ENCODE results near the gene THOC5. TPM values are rescaled to one million over a fixed set of nuclear protein-coding genes. Genes with fewer than 3 reads are reported as not detected.
A peak's percentile ranks its signal among the peaks of the same experiment; 100 is the strongest.
"Not testable (repeated sequence)": the region's sequence is repeated elsewhere in the genome, so short reads cannot be mapped to it uniquely, and the experiment has no call there.

The THOC5 gene
- total RNA-seq, 1 donor from 2014 or later = 46.5 TPM

DNA sequence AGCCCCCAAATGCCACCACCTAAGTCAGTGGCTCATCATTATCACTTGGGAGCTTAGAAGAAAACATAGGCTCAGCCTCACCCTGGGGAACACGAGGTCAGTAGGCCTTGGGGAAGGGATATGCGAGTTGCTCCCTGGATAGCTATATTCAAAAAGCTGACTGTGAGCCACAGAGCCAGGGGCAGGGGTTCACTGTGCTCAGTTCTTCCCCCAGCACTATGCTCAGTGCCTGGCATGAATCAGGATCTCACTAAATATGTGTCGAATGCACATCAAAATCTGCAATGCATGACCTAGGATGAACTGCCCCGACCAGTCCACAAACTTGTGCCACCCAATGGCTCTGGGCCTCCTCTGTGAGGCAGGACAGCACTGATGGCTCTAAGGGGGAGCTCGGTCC, 35.1 kb downstream of the THOC5 start:
- intact Hi-C loops (cut with DNase I) = no loop called here
- ATAC-seq (no peak), DNase-seq (ENCODE audit: missing footprints) (no peak)

GRCh38 chr22:29517215-29517908, 36.2 kb downstream of the THOC5 start:
- no peak for DNase-seq (ENCODE audit: missing footprints)
- intact Hi-C loops (cut with DNase I) = no loop called here
- peak; percentile 83 for ATAC-seq

DNA sequence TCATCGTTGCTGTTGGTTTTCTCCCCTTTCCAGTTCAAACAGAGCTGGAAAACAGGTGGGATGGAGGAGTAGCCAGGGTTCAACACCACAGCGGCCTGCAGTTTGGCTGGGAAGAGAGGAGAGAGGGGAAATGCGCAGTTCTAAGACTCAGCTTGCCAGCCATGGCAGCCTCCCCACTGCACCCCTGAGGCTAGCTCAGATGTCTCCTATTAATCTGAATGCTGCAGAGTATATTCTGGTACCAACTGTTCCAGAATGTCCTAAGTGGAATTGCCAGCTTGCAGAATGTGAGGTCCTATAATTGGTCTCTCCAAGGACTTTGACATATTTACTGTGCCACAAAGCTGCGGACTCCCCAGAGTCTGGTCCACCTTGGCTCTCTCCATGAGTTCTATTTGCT, 41.5 kb downstream of the THOC5 start:
- ATAC-seq = no peak
- DNase-seq (ENCODE audit: missing footprints) = no peak
- intact Hi-C loops (cut with DNase I) = no loop called here

GRCh38 chr22:29511126-29511862, 42.3 kb downstream of the THOC5 start:
- intact Hi-C loops (cut with DNase I) = no loop called here
- DNase-seq (ENCODE audit: missing footprints) (no peak), ATAC-seq (no peak)

GRCh38 chr22:29510542-29510941, 43.0 kb downstream of the THOC5 start:
- no peak for ATAC-seq
- no peak for DNase-seq (ENCODE audit: missing footprints)
- intact Hi-C loops (cut with DNase I) = no loop called here

- ATAC-seq = no peak
- DNase-seq (ENCODE audit: missing footprints) = no peak
- intact Hi-C loops (cut with DNase I) = no loop called here
These were observed 43.7 kb downstream of the THOC5 start for GRCh38 chr22:29509815-29510214.

GRCh38 chr22:29509298-29509697, 44.3 kb downstream of the THOC5 start:
- ATAC-seq = peak; percentile 64
- DNase-seq (ENCODE audit: missing footprints) = no peak
- intact Hi-C loops (cut with DNase I) = no loop called here

DNA sequence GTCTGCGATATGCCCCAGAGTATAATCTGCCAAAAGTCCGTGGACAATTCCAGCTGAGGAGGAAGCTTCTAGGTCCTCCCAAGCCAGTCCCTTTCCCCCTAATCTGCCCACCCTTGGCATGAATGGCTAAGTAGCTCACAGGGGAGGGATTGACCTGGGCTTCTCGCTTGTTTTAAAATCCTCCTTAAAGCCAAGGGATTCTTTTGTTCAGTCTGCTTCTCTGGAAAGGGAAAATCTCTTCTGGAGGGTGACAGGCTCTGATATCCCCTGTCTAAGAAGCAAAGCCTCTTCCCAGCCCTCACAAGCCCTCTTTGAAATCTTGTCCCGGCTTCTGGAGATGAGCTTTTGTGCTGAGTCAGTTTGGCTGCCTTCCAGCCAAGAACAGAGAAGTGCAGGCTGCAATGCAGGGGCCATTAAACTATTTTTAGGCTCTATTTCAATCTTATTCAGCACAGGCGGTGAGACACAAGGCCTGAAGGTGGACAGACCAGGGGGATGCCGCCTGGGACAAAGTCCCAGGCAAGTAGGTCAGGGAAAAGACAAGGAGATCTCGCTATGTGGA, 49.7 kb downstream of the THOC5 start:
- no peak for DNase-seq (ENCODE audit: missing footprints)
- peak; percentile 78 for ATAC-seq
- intact Hi-C loops (cut with DNase I) = no loop called here

GRCh38 chr22:29499852-29500251, 53.7 kb downstream of the THOC5 start:
- intact Hi-C loops (cut with DNase I) = no loop called here
- DNase-seq (ENCODE audit: missing footprints) = no peak
- no peak for ATAC-seq

- DNase-seq (ENCODE audit: missing footprints) (no peak), ATAC-seq (no peak)
- intact Hi-C loops (cut with DNase I) = no loop called here
These were observed 59.9 kb downstream of the THOC5 start for GRCh38 chr22:29493636-29494035.

DNA sequence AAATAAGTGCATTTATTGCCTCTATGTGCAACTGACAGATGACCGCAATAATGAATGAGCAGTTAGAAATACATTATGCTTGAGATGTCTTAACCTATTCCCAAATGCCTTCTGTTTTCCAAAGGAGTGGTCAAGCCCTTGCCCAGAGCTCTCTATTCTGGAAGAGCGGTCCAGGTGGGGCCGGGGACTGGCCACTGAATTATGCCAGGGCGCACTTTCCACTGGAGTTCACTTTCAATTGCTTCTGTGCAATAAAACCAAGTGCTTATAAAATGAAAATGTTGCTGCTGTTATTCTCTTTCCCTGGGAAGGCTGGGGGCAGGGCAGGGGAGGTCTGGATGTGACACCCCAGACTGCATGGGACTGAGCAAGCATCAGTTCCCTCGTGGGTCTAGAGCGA, 62.5 kb downstream of the THOC5 start:
- intact Hi-C loops (cut with DNase I) = no loop called here
- no peak for DNase-seq (ENCODE audit: missing footprints)
- no peak for ATAC-seq

DNA sequence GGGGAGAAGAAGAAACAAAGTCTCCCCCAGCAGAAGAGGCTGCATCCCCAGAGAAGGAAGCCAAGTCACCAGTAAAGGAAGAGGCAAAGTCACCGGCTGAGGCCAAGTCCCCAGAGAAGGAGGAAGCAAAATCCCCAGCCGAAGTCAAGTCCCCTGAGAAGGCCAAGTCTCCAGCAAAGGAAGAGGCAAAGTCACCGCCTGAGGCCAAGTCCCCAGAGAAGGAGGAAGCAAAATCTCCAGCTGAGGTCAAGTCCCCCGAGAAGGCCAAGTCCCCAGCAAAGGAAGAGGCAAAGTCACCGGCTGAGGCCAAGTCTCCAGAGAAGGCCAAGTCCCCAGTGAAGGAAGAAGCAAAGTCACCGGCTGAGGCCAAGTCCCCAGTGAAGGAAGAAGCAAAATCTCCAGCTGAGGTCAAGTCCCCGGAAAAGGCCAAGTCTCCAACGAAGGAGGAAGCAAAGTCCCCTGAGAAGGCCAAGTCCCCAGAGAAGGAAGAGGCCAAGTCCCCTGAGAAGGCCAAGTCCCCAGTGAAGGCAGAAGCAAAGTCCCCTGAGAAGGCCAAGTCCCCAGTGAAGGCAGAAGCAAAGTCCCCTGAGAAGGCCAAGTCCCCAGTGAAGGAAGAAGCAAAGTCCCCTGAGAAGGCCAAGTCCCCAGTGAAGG, 64.3 kb downstream of the THOC5 start:
- intact Hi-C loops (cut with DNase I); DNase-seq (ENCODE audit: missing footprints); ATAC-seq: not testable (repeated sequence)

GRCh38 chr22:29487426-29487986, 66.1 kb downstream of the THOC5 start:
- ATAC-seq (no peak), DNase-seq (ENCODE audit: missing footprints) (no peak)
- intact Hi-C loops (cut with DNase I) = no loop called here

DNA sequence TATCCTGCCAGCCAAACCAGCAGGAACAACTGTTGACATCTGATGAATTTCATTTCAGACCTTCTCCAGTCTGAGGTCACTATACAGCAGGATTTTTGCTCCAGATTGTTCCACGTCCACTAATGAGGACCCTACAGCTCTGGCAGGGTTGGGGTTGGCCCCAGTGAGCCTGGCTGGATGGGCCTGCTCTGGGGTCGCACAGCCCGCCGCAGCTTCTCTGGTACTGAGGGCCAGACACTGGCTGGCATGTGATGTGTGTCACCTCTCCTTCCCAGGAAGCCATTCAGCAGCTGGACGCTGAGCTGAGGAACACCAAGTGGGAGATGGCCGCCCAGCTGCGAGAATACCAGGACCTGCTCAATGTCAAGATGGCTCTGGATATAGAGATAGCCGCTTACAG, 68.1 kb downstream of the THOC5 start:
- no peak for ATAC-seq
- intact Hi-C loops (cut with DNase I) = no loop called here

GRCh38 chr22:29484642-29485041, 68.9 kb downstream of the THOC5 start:
- DNase-seq (ENCODE audit: missing footprints) (no peak), ATAC-seq (no peak)
- intact Hi-C loops (cut with DNase I) = no loop called here

More for the DNA sequence above, 68.1 kb downstream of the THOC5 start:
- no peak for DNase-seq (ENCODE audit: missing footprints)

DNA sequence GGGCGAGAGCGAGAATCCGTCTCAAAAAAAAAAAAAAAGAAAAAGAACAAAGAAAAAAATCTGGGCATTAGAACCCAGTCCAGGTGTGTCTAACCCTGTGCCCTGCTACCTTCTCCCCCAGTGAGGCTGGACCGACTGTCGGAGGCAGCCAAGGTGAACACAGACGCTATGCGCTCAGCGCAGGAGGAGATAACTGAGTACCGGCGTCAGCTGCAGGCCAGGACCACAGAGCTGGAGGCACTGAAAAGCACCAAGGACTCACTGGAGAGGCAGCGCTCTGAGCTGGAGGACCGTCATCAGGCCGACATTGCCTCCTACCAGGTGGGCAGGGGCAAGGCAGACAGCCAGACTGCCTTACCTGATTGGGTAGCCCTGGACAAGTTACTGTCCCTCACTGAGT, 70.3 kb downstream of the THOC5 start:
- DNase-seq (ENCODE audit: missing footprints) (no peak), ATAC-seq (no peak)
- intact Hi-C loops (cut with DNase I) = no loop called here

DNA sequence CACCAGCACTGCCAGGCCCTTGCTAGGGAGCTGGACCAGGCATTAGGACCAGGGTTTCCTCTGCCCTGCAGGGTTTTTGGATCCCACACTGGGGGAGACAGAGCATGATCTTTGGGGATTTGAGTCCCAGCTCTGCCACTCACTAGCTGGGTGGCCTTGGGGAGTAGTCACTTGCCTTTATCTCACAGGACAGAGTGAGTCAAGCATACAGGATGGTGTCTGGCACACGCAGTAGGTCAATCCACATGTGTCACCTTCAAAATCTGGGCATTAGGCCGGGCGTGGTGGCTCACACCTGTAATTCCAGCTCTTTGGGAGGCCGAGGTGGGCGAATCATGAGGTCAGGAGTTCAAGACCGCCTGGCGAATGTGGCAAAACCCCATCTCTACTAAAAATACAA, 70.8 kb downstream of the THOC5 start:
- no peak for DNase-seq (ENCODE audit: missing footprints)
- ATAC-seq = no peak
- intact Hi-C loops (cut with DNase I) = no loop called here

GRCh38 chr22:29482253-29482652, 71.3 kb downstream of the THOC5 start:
- intact Hi-C loops (cut with DNase I) = no loop called here
- no peak for ATAC-seq
- DNase-seq (ENCODE audit: missing footprints) = no peak

DNA sequence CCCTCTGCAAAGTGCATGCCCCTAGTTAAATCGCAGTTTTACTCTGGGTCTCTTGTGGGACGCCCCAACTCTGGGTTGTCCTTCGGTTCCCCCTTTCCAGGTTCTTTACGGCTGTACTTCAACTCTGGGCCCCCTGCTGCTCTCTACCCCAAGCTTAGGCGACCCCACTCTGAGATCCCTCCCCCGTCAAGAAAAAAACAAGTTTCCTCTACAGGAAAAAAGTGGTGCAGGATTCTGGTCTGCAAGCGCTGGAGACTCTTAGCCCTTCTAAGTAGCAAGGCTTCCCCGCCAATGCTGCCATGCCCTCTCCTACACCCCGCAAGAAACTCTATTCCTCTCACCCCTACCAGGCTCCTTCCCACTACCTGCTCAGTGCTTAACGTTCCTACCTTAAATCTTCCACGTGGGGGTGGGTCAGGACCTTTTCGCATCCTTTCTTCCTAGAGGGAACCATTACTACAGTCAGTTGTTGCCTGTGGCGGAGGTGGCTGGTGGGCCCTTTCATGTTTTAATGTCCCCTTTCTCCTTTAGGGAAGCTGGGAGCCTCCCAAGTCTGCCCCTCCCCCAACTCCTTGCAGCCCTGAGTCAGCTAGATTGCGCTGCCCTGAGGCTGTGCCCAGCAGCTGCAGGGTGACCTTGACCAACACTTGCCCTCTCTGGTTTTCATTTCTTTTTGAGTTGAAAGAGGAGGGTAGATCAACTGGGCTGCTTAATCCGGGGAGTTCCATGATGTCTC, 72.1 kb downstream of the THOC5 start:
- ATAC-seq (no peak), DNase-seq (ENCODE audit: missing footprints) (no peak)
- intact Hi-C loops (cut with DNase I) = no loop called here
